Nephron (organoid): ENCODE measurements around the gene RNF138.

Experiments
- H3K27ac Mint-ChIP-seq, 3 experiments: 2 replicates each; pipeline ENCODE4 v1.8.0; 2020; ENCODE audit warnings: mixed read lengths in 3 of 3, mild to moderate bottlenecking in 2 of 3, moderate library complexity in 1 of 3
- H3K27me3 Mint-ChIP-seq: 2 replicates; pipeline ENCODE4 v1.8.0; 2021; ENCODE audit warnings: low read depth, mild to moderate bottlenecking, moderate library complexity, mixed read lengths
- H3K36me3 Mint-ChIP-seq: 2 replicates; pipeline ENCODE4 v1.8.0; 2020; ENCODE audit warnings: low read depth, mixed read lengths
- H3K4me1 Mint-ChIP-seq: 2 replicates; pipeline ENCODE4 v1.8.0; 2020; ENCODE audit warnings: mixed read lengths
- H3K4me3 Mint-ChIP-seq, 3 experiments: 2 replicates each; pipeline ENCODE4 v1.8.0; 2020; ENCODE audit warnings: mild to moderate bottlenecking in 3 of 3, mixed read lengths in 3 of 3, moderate library complexity in 2 of 3
- H3K9me3 Mint-ChIP-seq: 2 replicates; pipeline ENCODE4 v1.8.0; 2020; ENCODE audit warnings: mixed read lengths
- TF ChIP-seq, protein P1 (sequence below), 3 experiments: fragments of 200-600 bp; sonication (generic); IDR thresholded peaks; one replicate each; pipeline ENCODE4 v1.5.0; 2021; ENCODE audit warnings: antibody characterized with exemption in 3 of 3; ENCODE audit not compliant: unreplicated experiment in 3 of 3

RNF138 gene, protein sequence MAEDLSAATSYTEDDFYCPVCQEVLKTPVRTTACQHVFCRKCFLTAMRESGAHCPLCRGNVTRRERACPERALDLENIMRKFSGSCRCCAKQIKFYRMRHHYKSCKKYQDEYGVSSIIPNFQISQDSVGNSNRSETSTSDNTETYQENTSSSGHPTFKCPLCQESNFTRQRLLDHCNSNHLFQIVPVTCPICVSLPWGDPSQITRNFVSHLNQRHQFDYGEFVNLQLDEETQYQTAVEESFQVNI

DNA sequence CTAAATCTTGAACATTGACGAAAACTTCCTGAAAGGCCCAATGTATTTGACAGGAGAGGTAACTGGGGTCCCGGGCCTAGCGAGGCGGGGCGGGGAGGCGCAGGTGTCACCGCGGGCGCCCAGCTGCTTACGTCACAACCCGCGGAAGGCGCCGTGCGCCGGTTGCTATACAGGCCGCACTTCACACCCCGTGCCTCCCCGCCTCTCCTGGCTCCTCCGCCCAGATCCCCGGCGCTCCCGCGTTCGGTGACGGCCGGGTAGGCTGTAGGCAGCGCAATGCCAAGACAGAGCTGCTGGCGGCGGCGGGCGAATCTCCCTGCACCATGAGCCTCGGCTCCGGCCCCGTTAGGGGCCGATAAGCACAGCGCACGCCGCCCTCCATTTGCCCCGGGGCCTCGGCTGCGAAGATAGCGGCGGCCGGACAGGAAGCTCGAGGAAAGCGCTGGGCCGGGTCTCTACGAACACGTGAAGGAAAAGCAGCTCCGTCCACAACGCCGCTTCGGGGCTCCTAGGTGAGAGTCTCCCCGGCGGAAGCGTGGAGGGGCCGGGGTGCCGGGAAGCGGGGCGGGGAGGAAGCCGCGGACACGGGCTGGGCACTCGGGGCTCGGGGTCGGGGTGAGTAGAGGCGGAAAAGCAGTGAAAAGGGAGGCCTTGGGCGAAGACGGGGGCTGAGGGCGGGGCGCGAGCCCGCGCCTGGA is at the start of gene RNF138:
Gene RNF138, plus strand, starts transcription at position 151 of the 698 bp plus-strand sequence. CDS start 903 bp downstream, outside the sequence.
- Mint-ChIP-seq H3K27me3 (no peaks in the 10 kb centered on the region), H3K9me3 (no peaks in the 10 kb centered on the region), H3K4me1 (peaks cover 31% of the 10 kb centered on the region), H3K27ac (peak within 1 kb of the TSS; percentile 83 to 97 (median 93)), H3K4me3 (peak within 1 kb of the TSS; percentile 97 to 99 (median 99)), H3K36me3 (peaks cover 28% of the 10 kb centered on the region)
- TF ChIP-seq, protein P1, sequence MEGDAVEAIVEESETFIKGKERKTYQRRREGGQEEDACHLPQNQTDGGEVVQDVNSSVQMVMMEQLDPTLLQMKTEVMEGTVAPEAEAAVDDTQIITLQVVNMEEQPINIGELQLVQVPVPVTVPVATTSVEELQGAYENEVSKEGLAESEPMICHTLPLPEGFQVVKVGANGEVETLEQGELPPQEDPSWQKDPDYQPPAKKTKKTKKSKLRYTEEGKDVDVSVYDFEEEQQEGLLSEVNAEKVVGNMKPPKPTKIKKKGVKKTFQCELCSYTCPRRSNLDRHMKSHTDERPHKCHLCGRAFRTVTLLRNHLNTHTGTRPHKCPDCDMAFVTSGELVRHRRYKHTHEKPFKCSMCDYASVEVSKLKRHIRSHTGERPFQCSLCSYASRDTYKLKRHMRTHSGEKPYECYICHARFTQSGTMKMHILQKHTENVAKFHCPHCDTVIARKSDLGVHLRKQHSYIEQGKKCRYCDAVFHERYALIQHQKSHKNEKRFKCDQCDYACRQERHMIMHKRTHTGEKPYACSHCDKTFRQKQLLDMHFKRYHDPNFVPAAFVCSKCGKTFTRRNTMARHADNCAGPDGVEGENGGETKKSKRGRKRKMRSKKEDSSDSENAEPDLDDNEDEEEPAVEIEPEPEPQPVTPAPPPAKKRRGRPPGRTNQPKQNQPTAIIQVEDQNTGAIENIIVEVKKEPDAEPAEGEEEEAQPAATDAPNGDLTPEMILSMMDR (IDR thresholded peaks at IDR 0.05; ENCODE audit: unreplicated experiment in 3 of 3) = no peak

DNA sequence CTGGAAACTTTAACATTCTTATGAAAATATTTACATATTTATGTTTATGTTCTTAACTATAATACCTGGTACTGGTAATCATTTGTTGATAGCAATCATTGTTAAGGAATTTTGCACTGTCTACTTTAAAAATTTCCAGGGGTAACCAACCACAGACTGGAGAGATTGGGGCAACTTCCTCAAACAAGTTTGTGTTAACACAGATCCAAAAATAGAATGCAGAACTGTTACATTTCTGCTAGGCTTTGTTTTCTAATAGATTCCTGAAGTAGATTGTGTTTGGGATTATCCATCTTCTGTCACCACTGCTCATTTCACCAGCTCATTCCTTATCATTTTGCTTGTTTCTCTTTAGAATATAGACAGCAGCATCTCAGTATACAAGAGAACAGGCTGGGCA is 49.3 kb upstream of the RNF138 start:
- H3K27ac Mint-ChIP-seq = no peak overlapping the region
- H3K4me3 Mint-ChIP-seq = no peak overlapping the region
- no peaks in the 10 kb centered on the region for H3K27me3 Mint-ChIP-seq
- H3K9me3 Mint-ChIP-seq = no peaks in the 10 kb centered on the region
- peaks cover 4% of the 10 kb centered on the region for H3K36me3 Mint-ChIP-seq
- no peaks in the 10 kb centered on the region for H3K4me1 Mint-ChIP-seq
- TF ChIP-seq, protein P1 (IDR thresholded peaks at IDR 0.05; ENCODE audit: unreplicated experiment in 3 of 3) = no peak

DNA sequence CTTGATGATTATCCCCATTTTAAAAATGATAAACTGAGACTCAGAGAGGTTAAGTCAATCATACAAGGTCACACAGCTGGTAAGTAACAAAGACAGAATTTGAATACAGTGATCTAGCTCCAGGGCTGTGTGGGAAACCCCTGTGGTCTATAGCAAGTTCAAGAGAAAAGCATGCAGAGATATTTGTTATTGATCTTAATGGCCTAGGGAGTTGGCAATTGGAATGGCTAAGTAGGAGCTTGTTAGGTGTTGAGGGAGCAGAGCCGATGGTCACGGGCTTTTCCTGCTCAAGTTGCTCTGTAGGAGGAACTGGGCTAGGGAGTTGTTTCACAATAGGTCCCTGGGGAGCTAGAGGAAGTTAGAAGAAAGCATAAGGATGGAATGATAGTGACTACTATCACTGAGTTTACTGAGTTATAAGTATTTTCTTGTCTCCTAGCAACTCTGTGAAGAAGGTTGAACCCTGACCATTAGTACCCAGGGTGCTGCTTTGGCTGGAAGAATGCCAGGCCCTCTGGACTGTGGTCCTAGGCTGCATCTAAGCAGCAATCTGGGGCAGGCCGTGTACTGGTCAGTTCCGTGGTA is 43.1 kb upstream of the RNF138 start:
- Mint-ChIP-seq H3K27me3 (no peaks in the 10 kb centered on the region), H3K9me3 (no peaks in the 10 kb centered on the region), H3K36me3 (no peaks in the 10 kb centered on the region), H3K27ac (no peak overlapping the region), H3K4me3 (no peak overlapping the region), H3K4me1 (no peaks in the 10 kb centered on the region)
- TF ChIP-seq, protein P1 (IDR thresholded peaks at IDR 0.05; ENCODE audit: unreplicated experiment in 3 of 3) = no peak

DNA sequence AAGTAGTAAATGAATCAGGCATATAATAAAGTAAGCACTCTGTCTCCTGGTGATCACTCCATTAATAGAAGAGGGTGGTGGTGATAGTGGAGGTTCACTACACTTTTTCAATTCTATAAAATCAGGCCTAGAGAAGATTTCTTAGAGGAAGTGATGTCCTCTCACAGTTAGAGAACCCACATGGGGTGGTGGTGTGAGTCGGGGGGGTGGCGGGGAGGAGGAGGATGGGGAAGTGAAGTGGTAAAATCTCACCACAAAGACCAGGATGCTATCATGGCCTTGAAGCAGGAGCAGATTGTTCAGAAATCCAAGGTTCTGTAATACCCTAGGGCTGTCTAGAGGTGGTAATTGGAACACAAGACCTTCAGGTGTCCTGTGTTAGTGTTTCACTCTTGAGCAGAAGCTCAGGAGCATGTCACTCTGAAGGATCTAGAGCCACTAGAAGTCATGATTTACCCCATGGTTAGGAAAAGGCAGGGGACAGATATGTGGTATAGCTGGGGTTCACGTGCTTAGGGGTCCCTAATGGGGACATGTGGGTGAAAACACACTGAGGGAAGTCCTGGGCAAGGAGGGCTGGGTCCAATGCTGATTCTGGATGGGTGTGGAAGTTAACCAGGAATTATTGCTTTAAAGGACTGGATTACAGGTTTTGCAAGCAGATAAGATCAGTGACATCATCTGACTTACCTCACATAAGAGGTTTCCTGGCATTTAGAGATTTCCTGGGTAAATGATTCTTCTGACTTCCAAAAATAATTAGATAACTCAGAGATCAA is 42.1 kb upstream of the RNF138 start:
- H3K27me3 Mint-ChIP-seq = no peaks in the 10 kb centered on the region
- TF ChIP-seq, protein P1 (IDR thresholded peaks at IDR 0.05; ENCODE audit: unreplicated experiment in 3 of 3) = no peak
- no peak overlapping the region for H3K27ac Mint-ChIP-seq
- H3K9me3 Mint-ChIP-seq = no peaks in the 10 kb centered on the region
- H3K36me3 Mint-ChIP-seq = no peaks in the 10 kb centered on the region
- no peak overlapping the region for H3K4me3 Mint-ChIP-seq
- no peaks in the 10 kb centered on the region for H3K4me1 Mint-ChIP-seq

DNA sequence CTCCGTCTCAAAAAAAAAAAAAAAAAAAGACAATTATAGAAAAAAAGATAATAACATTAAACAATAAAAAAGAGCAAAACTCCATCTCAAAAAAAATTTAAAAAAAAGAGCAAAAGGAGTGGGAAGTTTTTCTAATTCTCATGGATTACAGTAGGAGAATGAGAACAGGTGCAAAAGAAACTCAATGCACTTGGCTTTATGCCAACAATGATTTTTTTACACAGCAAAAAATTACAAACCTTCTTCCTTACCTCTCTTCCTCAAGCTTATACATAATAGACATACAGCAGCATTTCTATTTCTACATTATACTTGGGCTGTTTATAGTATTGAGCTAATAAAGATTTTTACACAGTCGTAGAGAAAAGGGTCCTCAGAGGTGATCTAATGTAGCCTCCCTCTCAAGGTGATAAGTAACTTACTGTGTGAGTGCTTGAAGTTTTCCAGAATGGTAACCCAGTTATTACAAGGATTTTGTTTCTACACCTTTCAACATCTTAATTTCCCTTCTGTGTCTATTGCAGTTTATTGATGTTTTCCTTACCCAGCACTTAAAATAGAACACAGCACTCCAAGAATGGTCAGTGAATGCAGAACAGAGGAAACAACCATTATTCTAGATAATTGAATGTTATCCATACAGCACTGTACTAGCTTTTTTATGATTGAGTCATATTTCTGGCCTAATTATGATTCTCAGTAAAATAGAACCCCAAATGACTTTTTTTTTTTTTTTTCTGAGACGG is 34.9 kb upstream of the RNF138 start:
- no peaks in the 10 kb centered on the region for H3K27me3 Mint-ChIP-seq
- H3K27ac Mint-ChIP-seq = no peak overlapping the region
- peaks cover 4% of the 10 kb centered on the region for H3K4me1 Mint-ChIP-seq
- TF ChIP-seq, protein P1 (IDR thresholded peaks at IDR 0.05; ENCODE audit: unreplicated experiment in 3 of 3) = no peak
- no peaks in the 10 kb centered on the region for H3K36me3 Mint-ChIP-seq
- no peak overlapping the region for H3K4me3 Mint-ChIP-seq
- H3K9me3 Mint-ChIP-seq = no peaks in the 10 kb centered on the region
